Stimulated activated naive CD8-positive, alpha-beta T cell treated with anti-CD3 and anti-CD28 coated beads, Interleukin-15, amount 100 ng/mL, for 72 hours (primary cell): ENCODE data around the gene LMF1.
A peak's percentile ranks its signal among the peaks of the same experiment; 100 is the strongest.

Source experiments
- ATAC-seq: fragments of 150-1000 bp; cut with Tn5 transposase; 2 replicates; pipeline ENCODE4 v1.10.0; 2021; ENCODE audit warnings: mild to moderate bottlenecking, moderate library complexity
- DNase-seq, 2 donors: peaks; one replicate each; pipeline ENCODE4 v3.0.0; 2021 to 2022
- H3K27ac Mint-ChIP-seq, 2 donors: one replicate each; pipeline ENCODE4 v1.8.0; 2022; ENCODE audit warnings: mild to moderate bottlenecking in 2 of 2, mixed read lengths in 2 of 2, moderate library complexity in 2 of 2
- H3K27me3 Mint-ChIP-seq: one replicate; pipeline ENCODE4 v1.8.0; 2022; ENCODE audit warnings: mixed read lengths
- H3K4me1 Mint-ChIP-seq: one replicate; pipeline ENCODE4 v1.8.0; 2022; ENCODE audit warnings: mild to moderate bottlenecking, mixed read lengths
- H3K4me3 Mint-ChIP-seq, 2 donors: one replicate each; pipeline ENCODE4 v1.8.0; 2022; ENCODE audit warnings: mild to moderate bottlenecking in 2 of 2, mixed read lengths in 2 of 2, moderate library complexity in 1 of 2
- H3K9me3 Mint-ChIP-seq, 2 donors: one replicate each; pipeline ENCODE4 v1.8.0; 2022; ENCODE audit warnings: mixed read lengths in 2 of 2

LMF1 gene

DNA sequence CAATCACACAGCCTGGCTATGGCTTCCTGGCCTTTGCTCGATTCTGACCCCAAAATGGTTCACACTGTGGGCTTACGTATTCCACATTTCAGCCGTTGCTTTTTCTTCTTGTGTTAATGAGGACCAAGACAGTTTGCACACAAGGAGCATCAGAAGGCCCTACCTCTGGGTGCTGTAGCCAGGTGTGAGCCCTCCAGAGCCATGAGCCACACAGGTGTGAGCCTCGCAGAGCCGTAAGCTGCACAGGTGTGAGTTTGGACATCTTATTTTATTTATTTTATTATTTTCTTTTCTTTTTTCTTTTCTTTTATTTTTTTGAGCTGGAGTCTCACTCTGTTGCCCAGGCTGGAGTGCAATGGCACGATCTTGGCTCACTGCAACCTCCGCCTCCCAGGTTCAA, 70.6 kb downstream of the LMF1 start:
- Mint-ChIP-seq H3K9me3 (peaks cover 0 to 4% of the 10 kb centered on the region in 2 donors), H3K27me3 (no peaks in the 10 kb centered on the region), H3K4me3 (no peak overlapping the region), H3K27ac (no peak overlapping the region), H3K4me1 (no peaks in the 10 kb centered on the region)
- ATAC-seq (no peak), DNase-seq (no peak)

DNA sequence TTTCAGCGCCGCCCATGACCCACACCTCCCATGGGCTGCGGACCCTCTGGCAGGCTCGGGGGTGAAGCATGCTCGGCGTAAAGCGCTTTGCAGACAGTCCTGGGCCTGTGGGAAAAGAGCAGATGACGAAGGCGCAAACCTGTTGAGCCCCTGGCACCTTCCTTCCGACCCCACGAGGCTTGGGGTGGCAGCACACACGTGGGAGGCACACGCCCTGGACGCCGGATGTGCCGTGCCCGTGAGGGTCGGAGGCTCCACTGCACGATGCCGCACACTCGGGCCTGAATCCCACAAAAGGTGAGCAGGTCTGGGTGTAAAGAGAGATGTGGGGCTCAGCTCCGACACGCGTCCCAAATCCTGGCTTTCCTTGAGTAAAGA, 71.1 kb downstream of the LMF1 start:
- H3K4me1 Mint-ChIP-seq, result no peaks in the 10 kb centered on the region
- DNase-seq (no peak), ATAC-seq (no peak)
- no peaks in the 10 kb centered on the region for H3K27me3 Mint-ChIP-seq
- H3K9me3 Mint-ChIP-seq, result no peaks in the 10 kb centered on the region
- no peak overlapping the region for H3K27ac Mint-ChIP-seq
- no peak overlapping the region for H3K4me3 Mint-ChIP-seq

DNA sequence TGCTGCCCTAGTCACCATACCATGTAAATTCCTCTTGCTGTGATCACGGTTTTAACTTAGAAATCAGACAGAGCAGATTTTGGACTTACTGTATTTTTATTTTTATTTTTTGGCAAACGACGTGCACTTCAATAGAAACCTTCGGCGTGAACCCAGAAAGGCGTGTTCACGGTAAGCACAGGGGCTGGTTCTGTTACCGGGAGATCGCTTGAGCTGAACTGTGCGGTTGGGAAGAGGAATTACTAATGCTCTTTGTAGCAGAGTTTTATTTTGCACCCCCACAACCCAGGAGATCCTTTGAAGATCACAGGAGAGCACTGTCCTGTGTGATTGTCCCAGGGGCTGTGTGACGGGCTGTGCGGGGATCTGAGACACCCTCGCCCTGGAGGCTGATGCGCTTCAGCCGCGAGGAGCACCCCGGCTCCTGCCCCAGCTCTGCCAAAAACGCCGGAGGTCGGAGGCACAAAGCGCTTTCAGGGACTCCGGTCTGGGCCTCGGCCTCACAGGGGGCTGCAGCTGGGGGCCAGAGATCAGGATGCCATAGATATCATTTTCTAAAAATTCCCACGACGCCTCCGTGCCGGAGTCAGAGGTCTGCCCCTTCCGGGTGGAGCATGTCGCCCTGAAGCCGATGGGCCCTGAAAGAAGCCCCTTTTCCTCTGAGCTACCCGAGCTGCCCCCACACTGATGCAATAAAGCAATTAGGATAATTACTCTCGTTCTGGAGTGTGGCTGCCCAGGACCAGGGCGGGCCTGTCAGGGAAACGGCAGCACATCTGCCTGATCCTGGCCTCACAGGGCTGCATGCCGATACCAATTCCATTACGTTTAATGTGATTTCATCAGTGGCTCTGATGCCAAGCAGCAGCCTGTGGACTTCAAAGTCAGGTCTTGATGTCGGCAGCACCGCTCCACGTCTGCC, 71.8 kb downstream of the LMF1 start:
- Mint-ChIP-seq H3K9me3 (no peaks in the 10 kb centered on the region), H3K4me1 (no peaks in the 10 kb centered on the region), H3K27me3 (no peaks in the 10 kb centered on the region), H3K27ac (peak overlapping the region in 1 of 2 donors; percentile 37), H3K4me3 (no peak overlapping the region)
- DNase-seq (no peak), ATAC-seq (no peak)

- H3K27ac Mint-ChIP-seq, result no peak overlapping the region
- H3K4me1 Mint-ChIP-seq, result no peaks in the 10 kb centered on the region
- no peak for DNase-seq
- no peaks in the 10 kb centered on the region for H3K27me3 Mint-ChIP-seq
- no peaks in the 10 kb centered on the region for H3K9me3 Mint-ChIP-seq
- no peak overlapping the region for H3K4me3 Mint-ChIP-seq
- no peak for ATAC-seq
These were observed 72.6 kb downstream of the LMF1 start for GRCh38 chr16:898216-898615.

GRCh38 chr16:897701-898100, 73.1 kb downstream of the LMF1 start:
- no peaks in the 10 kb centered on the region for H3K27me3 Mint-ChIP-seq
- H3K4me3 Mint-ChIP-seq, result no peak overlapping the region
- H3K9me3 Mint-ChIP-seq, result no peaks in the 10 kb centered on the region
- no peak overlapping the region for H3K27ac Mint-ChIP-seq
- DNase-seq (no peak), ATAC-seq (no peak)
- H3K4me1 Mint-ChIP-seq, result no peaks in the 10 kb centered on the region

GRCh38 chr16:897200-897543, 73.6 kb downstream of the LMF1 start:
- Mint-ChIP-seq H3K27ac (no peak overlapping the region), H3K27me3 (no peaks in the 10 kb centered on the region), H3K9me3 (no peaks in the 10 kb centered on the region), H3K4me1 (no peaks in the 10 kb centered on the region), H3K4me3 (no peak overlapping the region)
- DNase-seq, result no peak
- ATAC-seq, result no peak

- no peak overlapping the region for H3K27ac Mint-ChIP-seq
- no peaks in the 10 kb centered on the region for H3K27me3 Mint-ChIP-seq
- DNase-seq (no peak), ATAC-seq (no peak)
- H3K4me1 Mint-ChIP-seq, result no peaks in the 10 kb centered on the region
- no peaks in the 10 kb centered on the region for H3K9me3 Mint-ChIP-seq
- H3K4me3 Mint-ChIP-seq, result no peak overlapping the region
These were observed 74.3 kb downstream of the LMF1 start for GRCh38 chr16:896261-897199.

- no peak overlapping the region for H3K4me3 Mint-ChIP-seq
- H3K27me3 Mint-ChIP-seq, result no peaks in the 10 kb centered on the region
- DNase-seq (no peak), ATAC-seq (no peak)
- H3K9me3 Mint-ChIP-seq, result no peaks in the 10 kb centered on the region
- H3K4me1 Mint-ChIP-seq, result no peaks in the 10 kb centered on the region
- H3K27ac Mint-ChIP-seq, result no peak overlapping the region
These were observed 75.4 kb downstream of the LMF1 start for GRCh38 chr16:895371-895770.

GRCh38 chr16:894841-895240, 75.9 kb downstream of the LMF1 start:
- DNase-seq (no peak), ATAC-seq (peak; percentile 36)
- Mint-ChIP-seq H3K27ac (no peak overlapping the region), H3K27me3 (no peaks in the 10 kb centered on the region), H3K9me3 (no peaks in the 10 kb centered on the region), H3K4me1 (no peaks in the 10 kb centered on the region), H3K4me3 (no peak overlapping the region)

- Mint-ChIP-seq H3K4me1 (no peaks in the 10 kb centered on the region), H3K27ac (no peak overlapping the region), H3K27me3 (no peaks in the 10 kb centered on the region), H3K4me3 (no peak overlapping the region), H3K9me3 (no peaks in the 10 kb centered on the region)
- ATAC-seq, result peak; percentile 14
- DNase-seq, result no peak
These were observed 76.6 kb downstream of the LMF1 start for GRCh38 chr16:894136-894535.

DNA sequence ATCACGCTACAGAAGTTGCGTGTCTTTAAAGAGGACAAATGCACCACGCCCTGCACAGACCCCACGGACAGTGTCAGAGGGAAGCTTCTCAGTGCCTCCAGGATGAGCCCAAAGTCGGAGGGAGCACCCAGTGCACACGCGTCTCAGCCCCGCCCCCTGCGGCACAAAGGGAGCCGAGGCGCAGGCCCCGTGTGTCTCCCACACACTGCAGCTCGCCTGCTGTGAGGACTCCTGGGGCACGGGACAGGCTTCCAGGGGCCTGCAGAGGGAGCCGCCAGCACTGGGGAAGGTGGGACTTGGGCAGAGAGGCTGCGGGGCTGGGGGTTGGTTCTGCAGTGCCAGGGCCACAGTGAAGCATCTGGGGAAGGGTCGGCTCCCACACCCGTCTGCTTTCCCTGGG, 77.4 kb downstream of the LMF1 start:
- no peaks in the 10 kb centered on the region for H3K4me1 Mint-ChIP-seq
- no peaks in the 10 kb centered on the region for H3K9me3 Mint-ChIP-seq
- H3K27me3 Mint-ChIP-seq, result no peaks in the 10 kb centered on the region
- DNase-seq, result no peak
- H3K27ac Mint-ChIP-seq, result no peak overlapping the region
- no peak overlapping the region for H3K4me3 Mint-ChIP-seq
- ATAC-seq, result peak; percentile 19

- no peak for DNase-seq
These were observed 78.1 kb downstream of the LMF1 start for GRCh38 chr16:892536-893255.

DNA sequence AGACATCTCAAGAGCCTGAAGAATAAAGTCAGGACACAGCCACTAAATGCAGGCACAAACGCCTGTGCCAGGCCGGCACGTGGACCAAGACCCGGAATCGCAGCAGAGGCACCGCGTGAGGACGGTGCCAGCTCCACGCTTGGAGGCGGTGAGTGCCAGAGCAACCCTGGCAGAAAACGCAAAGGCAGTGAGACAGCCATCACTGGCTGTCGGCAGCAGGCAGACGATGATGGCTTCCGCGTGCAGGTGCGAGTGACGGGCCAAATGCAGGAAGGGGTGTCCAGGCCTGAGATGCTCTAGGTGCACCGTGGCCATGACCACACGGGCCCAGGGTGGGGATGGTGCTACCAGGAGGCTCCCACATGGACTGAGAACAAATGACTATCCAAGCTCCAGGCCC, 78.8 kb downstream of the LMF1 start:
- Mint-ChIP-seq H3K27ac (no peak overlapping the region), H3K27me3 (no peaks in the 10 kb centered on the region), H3K4me3 (no peak overlapping the region), H3K4me1 (no peaks in the 10 kb centered on the region), H3K9me3 (no peaks in the 10 kb centered on the region)
- DNase-seq (no peak), ATAC-seq (no peak)

More at GRCh38 chr16:892536-893255, 78.1 kb downstream of the LMF1 start:
- Mint-ChIP-seq H3K4me1 (no peaks in the 10 kb centered on the region), H3K27me3 (no peaks in the 10 kb centered on the region), H3K4me3 (no peak overlapping the region), H3K9me3 (no peaks in the 10 kb centered on the region), H3K27ac (no peak overlapping the region)
- no peak for ATAC-seq

DNA sequence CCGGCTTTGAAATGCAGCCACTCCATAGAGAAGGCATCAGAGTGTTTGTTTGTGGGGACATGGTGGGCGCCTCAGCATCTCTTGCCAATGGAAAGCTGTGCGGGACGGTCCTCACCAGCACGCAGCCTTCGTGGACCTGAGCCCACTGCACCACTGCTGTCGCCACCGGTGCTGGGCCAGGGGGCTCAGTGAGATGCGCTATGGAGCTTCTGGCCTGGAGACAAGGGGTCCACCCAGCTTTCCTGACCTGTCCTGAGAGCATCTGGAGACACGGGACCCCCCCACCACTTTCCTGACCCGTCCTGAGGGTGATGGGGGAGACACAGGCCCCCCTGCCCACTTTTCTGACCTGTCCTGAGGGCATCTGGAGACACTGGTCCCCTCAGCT, 79.4 kb downstream of the LMF1 start:
- no peak for ATAC-seq
- Mint-ChIP-seq H3K4me1 (no peaks in the 10 kb centered on the region), H3K9me3 (no peaks in the 10 kb centered on the region), H3K4me3 (no peak overlapping the region), H3K27ac (no peak overlapping the region), H3K27me3 (no peaks in the 10 kb centered on the region)
- no peak for DNase-seq

DNA sequence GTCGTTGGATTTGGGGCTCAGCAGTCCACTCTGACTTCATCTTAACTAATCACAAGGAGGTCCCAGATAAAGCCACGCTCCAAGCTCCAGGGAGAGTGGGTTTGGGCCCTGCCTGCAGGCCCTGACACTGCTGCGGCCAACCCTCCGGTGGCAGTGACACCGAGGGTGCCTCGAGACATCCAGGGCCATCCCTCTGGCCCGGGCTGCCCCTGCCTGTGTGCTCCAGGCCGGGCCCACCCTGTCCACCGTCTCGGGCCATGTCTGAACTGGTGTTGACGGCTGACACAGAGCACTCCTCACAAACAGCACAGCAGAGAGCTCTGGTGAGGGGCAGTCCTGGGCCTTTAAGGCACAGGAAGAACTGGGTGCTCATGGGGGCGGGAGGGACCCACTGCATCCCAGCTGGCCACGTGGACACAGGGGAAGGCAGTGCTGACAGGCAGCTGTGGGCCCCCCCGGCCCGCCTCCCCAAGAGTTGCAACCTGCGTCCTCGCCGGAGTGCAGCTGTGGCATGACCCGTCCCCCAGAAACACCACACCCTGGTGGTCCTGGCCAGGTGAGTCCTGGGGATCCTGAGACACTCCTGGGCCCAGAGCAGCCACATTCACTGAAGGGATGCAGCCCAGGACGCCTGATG, 80.0 kb downstream of the LMF1 start:
- Mint-ChIP-seq H3K27ac (no peak overlapping the region), H3K4me3 (no peak overlapping the region), H3K9me3 (no peaks in the 10 kb centered on the region), H3K4me1 (no peaks in the 10 kb centered on the region), H3K27me3 (no peaks in the 10 kb centered on the region)
- ATAC-seq (no peak), DNase-seq (no peak)
